NOMO-1 treated with DMSO at 0.1 percent for 48 hours (cell line): ENCODE measurements around the gene USP4.

ENCODE experiments used
- DNase-seq: peaks from one replicate; lab custom pipeline; 2025; ENCODE audit not compliant: unreplicated experiment; lab: John Stamatoyannopoulos, UW

The USP4 gene, protein sequence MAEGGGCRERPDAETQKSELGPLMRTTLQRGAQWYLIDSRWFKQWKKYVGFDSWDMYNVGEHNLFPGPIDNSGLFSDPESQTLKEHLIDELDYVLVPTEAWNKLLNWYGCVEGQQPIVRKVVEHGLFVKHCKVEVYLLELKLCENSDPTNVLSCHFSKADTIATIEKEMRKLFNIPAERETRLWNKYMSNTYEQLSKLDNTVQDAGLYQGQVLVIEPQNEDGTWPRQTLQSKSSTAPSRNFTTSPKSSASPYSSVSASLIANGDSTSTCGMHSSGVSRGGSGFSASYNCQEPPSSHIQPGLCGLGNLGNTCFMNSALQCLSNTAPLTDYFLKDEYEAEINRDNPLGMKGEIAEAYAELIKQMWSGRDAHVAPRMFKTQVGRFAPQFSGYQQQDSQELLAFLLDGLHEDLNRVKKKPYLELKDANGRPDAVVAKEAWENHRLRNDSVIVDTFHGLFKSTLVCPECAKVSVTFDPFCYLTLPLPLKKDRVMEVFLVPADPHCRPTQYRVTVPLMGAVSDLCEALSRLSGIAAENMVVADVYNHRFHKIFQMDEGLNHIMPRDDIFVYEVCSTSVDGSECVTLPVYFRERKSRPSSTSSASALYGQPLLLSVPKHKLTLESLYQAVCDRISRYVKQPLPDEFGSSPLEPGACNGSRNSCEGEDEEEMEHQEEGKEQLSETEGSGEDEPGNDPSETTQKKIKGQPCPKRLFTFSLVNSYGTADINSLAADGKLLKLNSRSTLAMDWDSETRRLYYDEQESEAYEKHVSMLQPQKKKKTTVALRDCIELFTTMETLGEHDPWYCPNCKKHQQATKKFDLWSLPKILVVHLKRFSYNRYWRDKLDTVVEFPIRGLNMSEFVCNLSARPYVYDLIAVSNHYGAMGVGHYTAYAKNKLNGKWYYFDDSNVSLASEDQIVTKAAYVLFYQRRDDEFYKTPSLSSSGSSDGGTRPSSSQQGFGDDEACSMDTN

DNA sequence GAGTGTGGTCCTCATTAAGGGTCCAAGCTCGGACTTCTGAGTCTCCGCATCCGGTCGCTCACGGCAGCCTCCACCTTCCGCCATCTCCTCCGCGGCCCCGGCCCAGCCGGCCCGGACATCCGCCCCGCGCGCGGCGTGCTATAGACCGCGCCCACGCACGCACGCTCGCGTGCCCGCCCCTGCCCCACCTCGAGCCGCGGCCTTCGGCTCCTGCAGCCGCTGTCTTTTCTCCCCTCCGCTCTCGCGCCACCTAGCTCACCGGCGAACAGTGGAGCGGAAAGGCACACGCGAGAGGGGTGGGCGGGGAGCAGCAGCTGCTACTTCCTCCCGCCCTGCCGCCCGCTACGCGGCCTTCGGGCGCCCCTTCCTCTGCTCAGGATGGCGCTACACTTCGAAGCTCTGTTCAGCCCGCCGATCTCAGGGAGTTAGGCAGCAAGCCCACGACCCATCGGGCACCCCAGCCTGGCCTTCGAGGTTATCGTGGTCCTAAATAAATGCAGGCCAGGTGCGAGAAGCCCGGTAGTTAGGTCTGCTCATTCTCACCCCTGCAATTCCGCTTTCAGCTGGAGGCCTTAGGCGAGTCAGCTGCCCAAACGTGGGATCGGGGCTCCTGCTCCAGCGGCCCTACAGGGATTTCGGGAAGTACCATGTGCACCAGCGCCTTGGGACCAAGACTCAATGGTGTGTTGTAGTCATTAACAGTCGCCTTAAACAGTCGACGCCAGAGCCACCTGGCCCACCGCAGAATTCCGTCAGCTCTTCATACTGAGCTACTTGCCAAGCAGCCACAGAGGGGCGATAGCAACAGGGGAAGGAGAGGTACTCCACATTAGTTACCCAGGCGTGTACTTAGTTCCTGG lies at the start of gene USP4:
TSS of gene USP4 (minus strand) at position 113 of the 860 bp plus-strand sequence. CDS start at position 84, 29 bp downstream.
- DNase-seq = peak; percentile 96

DNA sequence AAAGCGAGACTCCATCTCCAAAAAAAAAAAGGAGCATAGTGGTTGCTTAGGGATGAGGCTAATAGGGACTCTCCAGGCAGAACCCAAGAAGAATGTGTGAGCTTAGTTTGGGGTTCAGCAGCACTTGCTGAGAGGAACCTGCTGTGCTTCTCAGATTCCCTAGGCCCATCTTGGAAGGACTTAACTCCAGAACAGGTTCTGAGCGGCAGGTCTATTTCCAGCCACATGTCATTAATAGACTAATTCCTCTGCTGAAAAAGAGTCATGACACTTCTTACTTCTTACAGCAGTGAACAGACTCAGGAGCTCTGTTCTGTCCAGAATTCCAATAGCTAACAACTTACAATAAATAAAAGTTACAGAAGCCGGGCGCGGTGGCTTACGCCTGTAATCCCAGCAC lies 49.4 kb upstream of the USP4 start:
- DNase-seq = no peak

DNA sequence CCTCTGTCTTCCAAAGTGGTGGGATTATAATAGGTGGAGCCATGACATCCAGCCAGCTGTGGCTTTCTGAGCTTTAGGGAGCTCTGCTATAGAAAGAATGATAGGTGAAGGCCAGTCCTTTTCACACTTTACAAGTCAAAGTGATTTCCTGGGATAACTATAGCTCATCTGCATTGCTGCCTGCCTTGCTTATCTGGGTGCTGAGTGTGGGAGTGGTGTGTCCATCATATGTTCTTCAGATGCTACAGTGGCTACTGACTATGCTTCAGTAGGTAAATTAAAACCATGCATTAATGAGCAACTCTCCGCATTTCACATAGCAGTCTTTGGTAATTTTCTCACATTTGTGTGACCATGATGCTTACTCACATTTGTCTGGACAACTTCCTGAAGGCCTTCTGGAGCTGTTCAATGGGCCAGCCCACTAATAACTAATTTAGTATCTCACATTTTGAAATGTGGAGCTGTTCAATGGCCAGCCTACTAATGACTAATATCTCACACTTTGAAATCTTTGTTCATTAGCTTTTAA lies 48.5 kb upstream of the USP4 start:
- no peak for DNase-seq

DNA sequence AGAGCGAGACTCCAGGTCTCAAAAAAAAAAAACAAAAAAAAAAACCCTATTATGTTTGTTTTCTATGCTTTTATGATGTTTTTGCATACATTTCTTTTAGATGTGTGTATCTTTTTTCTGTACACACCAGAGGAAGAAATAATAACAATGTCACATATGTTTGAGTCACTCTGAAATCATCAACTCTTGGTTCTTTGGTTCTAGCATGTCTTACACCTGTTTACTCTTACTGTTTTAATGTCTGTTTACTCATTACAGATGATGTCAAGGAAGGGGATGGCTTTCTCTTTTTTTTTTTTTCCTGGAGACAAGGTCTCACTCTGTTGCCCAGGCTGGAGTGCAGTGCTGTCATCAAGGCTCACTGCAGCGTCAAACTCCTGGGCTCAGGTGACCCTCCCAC lies 47.9 kb upstream of the USP4 start:
- no peak for DNase-seq

DNA sequence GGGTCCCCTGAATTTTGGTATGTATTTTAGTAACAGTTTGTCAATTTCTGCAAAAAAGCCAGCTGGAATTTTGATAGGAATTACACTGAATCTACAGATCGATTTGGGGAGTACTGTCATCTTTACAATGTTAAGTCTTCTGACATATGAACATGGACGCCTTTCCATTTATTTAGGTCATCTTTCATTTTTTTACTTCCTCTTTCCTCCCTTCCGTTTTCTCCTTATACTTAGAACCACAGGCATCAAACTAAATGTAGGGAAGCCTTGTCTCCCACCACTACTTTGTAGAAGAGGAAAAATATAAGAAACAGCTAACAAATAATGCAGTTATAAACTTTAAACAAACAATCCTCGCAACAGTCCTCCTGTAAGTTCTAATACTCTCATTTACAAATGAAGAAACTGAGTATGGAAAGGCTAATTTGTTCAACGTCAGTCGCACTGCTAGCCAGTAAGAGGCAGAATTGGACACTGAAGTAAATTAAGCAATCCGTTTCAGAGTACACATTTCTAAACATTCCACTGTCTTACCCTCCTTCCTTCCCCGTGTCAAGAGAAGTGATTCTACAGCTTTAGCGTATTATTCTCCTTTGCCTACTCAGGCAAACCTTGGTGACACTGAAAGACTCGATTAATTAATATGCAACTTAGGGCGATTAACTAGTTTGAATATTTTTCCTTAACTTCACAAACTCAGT lies 46.4 kb upstream of the USP4 start:
- peak; percentile 88 for DNase-seq

DNA sequence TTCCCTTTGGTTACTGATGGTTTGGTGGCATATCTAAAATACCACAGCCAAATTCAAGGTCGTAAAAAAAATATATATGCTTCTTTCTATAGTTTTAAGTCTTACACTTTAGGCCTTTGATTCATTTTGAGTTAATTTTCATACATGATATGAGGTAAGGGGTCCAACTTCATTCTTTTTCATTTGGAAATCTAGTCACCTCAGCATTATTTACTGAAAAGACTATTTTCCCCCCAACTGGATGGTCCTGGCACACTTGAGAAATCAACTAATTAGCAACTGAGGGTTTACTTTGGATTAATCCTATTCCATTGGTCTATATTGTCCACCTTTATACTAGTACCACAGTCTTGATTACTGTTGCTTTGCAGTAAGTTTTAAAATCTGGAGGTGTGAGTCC lies 45.8 kb upstream of the USP4 start:
- DNase-seq = no peak

DNA sequence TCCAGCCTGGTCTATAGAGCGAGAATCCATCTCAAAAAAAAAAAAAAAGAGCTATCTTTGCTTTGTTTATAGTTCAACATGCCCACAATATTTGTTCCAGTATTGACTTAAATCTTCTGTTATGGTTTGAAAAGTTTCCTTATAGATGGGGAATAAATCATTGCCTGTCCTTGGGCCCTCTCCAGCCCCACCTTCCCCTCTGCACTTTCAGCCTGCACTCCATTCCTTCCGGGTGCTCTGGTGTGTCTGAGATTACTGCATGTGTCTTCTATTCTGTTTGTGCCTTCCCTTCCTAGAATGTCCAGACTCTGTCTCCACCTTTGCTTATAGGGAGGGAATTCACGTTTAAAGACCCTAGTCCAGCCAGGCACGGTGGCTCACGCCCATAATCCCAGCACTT lies 43.5 kb upstream of the USP4 start:
- no peak for DNase-seq

DNA sequence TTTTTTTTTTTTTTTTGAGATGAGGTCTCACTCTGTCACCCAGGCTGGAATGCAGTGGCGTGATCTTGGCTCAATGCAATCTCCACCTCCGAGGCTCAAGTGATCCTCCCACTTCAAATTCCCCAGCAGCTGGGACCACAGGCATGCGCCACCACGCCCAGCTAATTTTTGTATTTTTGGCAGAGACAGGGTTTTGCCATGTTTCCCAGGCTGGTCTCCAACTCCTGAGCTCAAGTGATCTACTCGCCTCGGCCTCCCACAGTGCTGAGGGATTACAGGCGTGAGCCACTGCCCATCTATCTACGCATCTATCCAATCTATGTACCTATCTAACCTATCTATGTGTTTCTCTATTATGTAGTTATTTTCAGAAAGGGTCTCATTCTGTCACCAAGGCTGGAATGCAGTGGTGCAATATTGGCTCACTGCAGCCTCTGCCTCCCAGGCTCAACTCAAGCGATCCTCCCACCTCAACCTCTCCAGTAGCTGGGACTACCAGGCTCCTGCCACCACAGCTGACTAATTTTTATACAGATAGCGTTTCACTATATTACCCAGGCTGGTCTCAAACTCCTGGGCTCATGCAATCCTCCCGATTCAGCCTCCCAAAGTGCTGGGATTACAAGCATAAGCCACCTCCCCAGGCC lies 38.5 kb upstream of the USP4 start:
- DNase-seq = no peak

DNA sequence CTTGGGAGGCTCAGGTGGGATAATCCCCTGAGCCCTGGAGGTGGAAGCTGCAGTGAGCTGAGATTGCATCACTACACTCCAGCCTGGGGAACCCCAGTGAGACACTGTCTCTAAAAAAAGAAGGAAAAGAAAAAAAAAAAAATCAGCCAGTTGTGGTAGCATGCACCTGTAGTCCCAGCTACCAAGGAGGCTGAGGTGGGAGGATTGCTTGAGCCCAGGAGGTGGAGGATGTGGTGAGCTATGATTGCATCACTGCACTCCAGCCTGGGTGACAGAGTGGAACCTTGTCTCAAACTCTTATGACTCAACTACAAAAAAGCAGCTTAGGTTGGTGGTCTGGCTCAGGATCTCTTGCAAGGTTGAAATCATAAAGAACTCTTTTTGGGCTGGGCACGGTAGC lies 37.6 kb upstream of the USP4 start:
- no peak for DNase-seq

DNA sequence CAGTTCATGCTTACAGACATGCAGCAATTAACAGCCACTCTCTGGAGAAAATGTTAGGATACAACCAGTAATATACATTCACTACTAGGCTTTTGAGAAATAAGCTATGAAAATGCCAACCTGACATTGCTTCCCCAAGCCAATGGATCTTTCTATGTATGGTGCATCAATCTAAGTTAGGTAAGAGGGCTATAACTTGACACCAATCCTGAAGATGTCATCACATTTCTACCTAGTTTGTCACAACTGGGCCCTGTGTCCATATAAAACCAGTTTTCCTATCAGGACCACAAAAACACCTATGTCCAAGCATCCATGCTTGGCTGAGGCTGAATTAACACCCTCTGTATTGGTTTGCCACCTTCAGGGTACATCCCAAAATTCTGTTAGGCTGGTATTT lies 32.1 kb upstream of the USP4 start:
- no peak for DNase-seq

DNA sequence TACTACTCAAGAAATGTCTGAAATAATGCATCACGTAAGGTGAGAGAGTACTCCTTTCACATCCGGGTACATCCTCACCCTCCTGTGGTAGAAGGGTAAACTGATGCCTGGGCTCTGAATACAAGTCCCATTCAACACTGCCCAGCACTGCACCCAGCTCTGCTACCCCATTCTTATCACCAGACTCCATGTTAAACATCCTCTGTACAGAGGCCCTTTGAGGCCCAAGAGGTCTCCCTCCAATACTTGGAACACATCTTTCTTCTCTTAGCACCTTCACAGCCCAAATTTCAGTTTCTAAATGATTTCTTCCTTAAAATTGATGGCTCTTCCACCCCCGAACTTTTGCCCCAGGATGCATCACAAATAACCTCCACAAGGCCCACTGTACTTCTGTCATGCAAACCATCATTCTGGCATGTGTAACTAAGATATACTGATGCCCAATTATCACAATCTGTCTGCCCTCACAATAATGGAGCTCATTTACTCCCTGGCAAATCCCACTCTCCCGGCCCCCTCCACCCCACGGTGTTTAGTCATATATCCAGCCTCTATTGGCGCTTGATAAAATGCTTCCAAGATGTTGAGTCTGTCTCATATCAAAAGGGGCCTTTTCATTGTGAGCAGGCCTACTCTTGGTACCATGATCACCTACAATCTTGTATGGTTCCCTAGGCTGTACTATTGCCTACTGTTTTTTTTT lies 30.9 kb upstream of the USP4 start:
- DNase-seq = no peak

DNA sequence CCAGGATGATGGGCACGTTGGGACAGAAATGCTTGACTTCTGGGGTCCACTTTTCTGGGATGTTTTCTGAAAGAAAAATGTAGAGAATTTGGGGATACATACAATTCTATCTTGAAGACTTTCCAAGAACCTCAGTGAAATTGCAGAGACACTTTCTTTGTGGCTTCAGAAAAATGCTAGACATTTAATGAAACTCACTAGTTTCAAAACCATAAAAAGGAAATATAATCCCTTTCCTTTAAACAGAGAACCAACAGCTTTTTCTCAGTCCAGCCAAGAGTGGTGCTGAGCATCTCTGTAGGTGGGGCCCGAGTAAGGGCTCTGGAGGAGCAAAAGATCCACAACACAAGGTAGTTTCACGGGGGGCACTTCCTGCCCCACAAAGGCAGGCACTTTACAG lies 22.7 kb upstream of the USP4 start:
- DNase-seq = no peak

DNA sequence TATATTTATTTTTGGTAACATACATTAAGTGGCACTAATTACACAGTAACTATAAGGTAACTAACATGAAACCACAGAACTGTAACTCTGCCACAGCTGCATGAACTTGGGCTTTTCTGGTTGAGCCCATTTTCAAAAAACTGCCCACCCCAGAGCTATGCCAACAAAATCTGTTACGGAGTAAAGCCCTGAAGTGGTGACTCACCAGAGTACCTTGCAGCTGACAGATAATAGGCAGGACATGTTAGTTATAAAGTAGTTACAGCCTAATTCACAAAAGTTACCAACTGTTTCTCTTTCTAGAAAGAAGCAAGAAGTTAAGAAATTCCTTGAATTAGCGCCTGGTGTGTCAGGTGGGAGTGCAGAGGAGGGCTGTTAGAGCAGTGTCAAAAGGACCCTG lies 19.8 kb upstream of the USP4 start:
- DNase-seq = peak; percentile 16

DNA sequence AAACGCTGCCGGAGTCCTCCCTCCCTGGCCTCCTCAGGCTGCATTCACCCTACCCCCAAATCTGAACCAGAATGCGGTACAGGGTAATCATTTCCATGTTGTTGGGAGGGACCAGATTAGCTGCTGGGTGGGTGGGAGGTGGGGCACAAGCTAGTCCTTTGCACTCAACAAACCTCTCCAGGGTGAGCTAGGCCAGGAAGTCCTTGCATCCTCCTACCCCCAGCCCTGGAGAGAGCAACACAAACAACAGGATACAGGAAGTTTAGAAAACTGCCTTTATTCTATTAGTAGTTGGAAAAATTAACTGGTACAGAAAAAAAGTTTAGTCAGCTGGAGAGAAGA lies 19.0 kb upstream of the USP4 start:
- no peak for DNase-seq

DNA sequence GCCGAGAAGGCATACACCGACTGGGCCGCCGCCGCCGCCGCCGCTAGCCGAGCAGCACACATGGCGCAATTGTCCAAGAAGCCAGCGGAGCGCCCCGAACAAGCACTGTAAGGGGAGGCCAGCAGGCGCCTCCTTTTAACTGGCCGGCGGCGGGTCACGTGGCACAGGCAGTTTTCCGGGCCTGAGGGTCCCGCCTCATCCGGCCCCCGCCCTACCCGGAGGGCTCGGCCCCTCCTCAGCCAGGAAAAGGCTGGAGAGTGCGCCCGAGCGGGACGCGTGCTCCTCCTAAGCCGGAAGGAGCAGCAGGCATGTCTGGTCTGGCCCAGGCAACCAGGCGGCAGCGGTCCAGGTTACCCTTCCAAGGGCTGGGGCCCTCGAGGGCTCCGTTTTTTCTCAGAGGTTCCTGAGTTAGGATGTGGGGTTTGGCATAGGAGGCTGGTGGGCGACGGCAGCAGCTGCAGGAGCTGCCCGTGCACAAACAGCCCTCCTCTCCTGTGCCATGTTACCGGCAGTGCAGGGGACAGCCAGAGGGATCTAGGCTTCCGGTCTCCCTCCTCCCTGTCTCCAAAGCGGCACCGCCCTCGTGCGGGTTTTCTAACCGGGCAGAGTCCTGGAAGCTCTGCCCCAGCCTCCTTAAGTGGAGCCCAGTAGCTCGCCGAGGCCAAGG lies 18.5 kb upstream of the USP4 start, which contains the start of gene GPX1:
TSS of gene GPX1 (minus strand) at position 137 of the 667 bp plus-strand sequence. CDS start at position 62, 75 bp downstream.
- peak; percentile 93 for DNase-seq

DNA sequence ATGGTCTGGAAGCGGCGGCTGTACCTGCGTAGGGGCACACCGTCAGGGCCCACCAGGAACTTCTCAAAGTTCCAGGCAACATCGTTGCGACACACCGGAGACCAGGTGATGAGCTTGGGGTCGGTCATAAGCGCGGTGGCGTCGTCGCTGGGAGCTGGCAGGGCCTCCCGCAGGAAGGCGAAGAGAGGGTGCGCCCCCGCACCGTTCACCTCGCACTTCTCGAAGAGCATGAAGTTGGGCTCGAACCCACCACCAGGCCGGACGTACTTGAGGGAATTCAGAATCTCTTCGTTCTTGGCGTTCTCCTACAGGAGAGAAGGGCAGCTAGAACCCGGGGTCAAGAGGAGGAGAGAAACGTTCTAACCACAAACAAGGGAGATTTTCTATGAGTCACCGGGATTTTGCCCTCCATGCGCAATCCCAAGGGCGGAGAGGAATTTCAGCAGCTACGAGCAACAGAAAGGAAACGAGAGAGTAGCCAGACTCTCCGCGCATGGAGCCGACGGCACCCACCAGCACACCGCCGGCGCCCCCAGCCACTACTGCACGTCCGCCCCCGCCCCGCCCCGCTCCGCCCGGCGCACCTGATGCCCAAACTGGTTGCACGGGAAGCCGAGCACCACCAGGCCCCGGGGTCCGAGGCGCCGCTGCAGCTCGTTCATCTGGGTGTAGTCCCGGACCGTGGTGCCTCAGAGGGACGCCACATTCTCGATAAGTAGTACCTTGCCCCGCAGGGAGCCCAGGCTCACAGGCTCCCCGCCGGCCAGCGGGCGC lies 17.8 kb upstream of the USP4 start:
- peak; percentile 35 for DNase-seq

DNA sequence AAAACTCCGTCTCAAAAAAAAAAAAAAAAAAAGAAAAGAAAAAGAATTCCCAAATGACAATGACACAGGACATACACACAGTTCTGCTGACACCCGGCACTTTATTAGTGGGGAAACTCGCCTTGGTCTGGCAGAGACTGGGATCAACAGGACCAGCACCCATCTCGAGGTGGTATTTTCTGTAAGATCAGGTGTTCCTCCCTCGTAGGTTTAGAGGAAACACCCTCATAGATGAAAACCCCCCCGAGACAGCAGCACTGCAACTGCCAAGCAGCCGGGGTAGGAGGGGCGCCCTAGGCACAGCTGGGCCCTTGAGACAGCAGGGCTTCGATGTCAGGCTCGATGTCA lies 17.2 kb upstream of the USP4 start:
- DNase-seq = peak; percentile 10

DNA sequence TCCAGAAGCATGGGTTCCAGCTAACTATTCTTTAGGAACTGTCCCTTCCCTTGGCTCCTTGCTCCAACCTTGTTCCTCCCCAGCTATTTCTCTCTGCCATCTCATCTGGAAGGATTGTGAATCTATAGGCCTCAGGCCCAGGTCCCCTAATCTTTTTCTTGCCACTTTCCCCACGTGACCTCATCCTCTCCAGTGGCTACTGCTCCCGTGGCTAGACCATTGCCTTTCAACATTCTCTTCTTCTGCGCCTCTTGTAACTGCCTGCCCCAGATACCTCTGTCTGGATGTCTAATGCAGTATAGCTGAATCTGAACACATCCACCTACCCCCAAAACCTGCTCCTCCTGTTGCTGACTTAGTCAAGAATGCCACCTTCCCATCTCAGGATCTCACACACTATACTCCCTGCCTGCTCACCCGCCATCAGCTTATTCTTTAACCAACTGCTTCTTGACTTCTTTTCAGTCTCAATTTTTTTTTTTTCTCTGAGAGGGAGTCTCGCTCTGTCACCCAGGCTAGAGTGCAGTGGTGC lies 13.1 kb upstream of the USP4 start:
- DNase-seq = peak; percentile 35
